AG10803 (cell line): Measurements from ENCODE around the gene ULK1.

Experiments used
- DNase-seq: peaks from one replicate; pipeline ENCODE4 v3.0.0; 2010; ENCODE audit warnings: low read depth
- H3K4me3 ChIP-seq: 2 replicates; pipeline ENCODE4 v1.5.1; 2011; ENCODE audit warnings: mild to moderate bottlenecking, low read length, control low read depth
- TF ChIP-seq, protein P1 (sequence below): conservative IDR thresholded peaks from 2 replicates; pipeline ENCODE4 v1.5.1; 2011; ENCODE audit warnings: mild to moderate bottlenecking, low read length, control low read depth, inconsistent platforms

Gene ULK1

DNA sequence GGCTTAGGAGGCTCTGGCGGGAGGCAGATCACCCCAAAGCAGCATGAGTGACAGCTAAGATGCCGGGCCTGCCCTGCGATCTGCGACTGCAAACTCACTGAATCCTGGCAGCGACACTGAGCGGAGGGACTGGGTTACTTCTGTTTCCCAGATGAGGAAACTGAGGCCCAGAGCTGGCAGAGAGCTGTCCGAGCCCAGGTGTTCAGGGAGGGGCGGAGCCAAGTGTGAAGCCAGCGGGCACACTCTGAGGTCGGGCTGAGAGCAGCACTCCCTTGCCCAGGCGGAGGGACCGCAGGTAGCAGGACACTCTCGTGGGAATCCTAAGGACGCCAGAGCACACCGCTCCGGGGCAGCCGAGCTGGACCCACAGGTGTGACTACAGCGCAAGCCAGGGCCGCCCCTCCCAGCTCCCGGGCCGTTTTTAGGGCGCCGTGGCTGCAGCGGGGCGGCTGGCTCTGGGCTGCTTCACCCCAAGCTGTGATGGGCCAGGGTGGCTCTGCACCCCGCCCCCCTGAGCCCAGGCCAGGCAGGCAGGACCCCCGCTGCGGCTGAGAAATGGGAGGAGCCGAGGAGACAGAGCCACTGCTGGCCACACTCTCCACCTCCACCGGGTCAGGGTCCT is 38.8 kb upstream of the ULK1 start:
- DNase-seq, result no peak
- H3K4me3 ChIP-seq, result no peak overlapping the region
- TF ChIP-seq, protein P1, sequence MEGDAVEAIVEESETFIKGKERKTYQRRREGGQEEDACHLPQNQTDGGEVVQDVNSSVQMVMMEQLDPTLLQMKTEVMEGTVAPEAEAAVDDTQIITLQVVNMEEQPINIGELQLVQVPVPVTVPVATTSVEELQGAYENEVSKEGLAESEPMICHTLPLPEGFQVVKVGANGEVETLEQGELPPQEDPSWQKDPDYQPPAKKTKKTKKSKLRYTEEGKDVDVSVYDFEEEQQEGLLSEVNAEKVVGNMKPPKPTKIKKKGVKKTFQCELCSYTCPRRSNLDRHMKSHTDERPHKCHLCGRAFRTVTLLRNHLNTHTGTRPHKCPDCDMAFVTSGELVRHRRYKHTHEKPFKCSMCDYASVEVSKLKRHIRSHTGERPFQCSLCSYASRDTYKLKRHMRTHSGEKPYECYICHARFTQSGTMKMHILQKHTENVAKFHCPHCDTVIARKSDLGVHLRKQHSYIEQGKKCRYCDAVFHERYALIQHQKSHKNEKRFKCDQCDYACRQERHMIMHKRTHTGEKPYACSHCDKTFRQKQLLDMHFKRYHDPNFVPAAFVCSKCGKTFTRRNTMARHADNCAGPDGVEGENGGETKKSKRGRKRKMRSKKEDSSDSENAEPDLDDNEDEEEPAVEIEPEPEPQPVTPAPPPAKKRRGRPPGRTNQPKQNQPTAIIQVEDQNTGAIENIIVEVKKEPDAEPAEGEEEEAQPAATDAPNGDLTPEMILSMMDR, result no peak

DNA sequence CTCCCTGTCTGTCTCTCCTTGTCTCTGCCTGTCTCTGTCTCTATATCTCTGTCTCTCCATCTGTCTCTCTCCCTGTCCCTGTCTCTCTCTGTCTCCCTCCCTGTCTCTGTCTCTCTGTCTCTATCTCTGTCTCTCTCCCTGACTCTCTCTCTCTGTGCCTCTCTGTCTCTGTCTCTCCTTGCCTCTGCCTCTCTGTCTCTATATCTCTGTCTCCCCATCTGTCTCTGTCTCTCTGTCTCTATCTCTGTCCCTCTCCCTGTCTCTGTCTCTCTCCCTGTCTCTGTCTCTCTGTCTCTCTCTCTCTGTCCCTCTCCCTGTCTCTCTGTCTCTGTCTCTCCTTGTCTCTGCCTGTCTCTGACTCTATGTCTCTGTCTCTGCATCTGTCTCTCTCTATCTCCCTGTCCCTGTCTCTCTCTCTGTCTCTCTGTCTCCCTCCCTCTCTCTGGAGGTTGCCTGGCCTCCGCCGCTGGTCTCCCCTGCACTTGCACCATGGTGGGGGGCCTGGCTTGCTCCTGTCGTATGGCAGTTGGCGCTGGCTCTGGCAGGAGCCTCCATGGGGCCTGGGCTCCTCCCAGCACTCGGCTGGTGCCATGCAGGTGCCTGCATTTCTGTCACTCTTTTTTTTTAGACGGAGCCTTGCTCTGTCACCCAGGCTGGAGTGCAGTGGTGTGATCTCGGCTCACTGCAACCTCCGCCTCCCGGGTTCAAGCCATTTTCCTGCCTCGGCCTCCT is 37.9 kb upstream of the ULK1 start:
- DNase-seq, result no peak
- TF ChIP-seq, protein P1, result no peak
- no peak overlapping the region for H3K4me3 ChIP-seq

DNA sequence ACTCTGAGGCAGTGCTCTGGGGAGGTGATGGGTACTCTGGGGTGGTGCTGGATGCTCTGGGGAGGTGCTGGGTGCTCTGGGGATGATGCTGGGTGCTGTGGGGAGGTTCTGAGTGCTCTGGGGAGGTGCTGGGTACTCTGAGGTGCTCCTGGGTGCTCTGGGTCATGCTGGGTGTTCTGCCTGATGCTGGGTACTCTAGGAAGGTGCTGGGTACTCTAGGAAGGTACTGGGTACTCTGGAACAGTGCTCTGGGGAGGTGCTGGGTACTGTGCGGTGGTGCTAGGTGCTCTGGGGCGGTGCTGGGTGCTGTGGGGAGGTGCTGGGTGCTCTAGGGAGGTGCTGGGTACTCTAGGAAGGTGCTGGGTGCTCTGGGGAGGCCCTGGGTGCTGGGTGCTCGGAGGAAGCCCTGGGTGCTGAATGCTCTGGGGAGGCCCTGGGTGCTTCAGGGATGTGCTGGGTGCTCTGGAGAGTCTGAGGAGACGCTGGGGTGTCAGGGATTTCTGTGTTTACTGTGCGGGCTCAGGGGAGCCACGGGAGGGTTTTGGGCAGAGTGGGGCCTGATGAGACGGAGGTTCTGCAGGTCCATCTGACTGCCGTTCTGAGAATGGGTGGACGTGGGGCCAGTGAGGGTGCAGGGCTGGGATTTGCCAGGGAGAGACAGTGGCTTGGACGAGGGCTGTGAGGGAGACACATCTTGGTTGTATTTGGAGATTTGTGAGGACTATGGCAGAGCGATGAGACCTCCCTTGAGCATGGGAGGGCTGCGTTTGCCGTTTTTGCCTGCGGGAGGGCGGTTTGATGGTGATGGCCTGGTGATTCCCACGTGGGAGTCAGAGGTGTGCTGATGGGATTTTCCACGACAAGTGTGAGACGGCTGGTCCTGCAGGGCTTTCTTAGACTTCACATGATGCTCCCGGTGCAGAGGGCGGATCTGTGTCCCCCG is 36.2 kb upstream of the ULK1 start:
- TF ChIP-seq, protein P1, result no peak
- H3K4me3 ChIP-seq, result no peak overlapping the region
- no peak for DNase-seq

DNA sequence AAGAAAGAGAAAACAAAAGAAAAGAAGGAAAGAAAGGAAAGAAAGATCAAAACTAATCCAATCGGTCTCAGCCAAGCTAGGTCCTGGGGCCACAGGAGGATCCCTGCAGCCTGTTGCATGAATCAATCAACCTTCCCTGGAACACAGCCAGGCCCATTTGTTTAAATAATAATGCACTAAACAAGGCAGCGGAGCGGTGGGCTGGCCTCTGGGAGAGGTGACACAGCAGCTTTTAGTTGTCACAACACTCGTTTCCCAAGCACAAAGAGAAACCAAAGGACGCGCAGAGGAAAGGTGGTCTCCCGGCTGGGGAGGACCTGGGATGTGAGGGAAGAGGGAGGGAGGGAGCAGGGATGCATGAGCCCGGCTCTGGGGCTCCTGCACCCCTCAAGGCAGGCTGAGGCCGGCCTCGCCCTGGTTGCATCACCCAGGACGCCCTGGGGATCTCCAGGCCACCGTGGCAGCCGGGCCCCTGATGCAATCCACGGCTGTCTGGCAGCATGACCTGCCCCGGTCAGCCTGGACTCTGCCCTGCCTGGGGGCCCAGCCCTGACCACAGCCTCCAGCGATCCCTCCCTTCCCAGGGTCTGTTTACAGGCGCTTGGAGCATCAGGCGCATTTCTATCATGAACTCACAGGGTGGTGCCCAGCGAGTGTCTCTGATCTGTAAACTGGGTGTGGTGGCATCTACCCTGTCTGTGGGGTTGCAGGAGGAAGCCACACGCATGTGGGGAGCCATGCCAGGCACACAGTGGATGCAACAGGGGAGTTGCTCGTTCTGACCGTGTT is 33.8 kb upstream of the ULK1 start:
- DNase-seq, result peak; percentile 86
- H3K4me3 ChIP-seq, result peak overlapping the region; percentile 26
- TF ChIP-seq, protein P1, result no peak

DNA sequence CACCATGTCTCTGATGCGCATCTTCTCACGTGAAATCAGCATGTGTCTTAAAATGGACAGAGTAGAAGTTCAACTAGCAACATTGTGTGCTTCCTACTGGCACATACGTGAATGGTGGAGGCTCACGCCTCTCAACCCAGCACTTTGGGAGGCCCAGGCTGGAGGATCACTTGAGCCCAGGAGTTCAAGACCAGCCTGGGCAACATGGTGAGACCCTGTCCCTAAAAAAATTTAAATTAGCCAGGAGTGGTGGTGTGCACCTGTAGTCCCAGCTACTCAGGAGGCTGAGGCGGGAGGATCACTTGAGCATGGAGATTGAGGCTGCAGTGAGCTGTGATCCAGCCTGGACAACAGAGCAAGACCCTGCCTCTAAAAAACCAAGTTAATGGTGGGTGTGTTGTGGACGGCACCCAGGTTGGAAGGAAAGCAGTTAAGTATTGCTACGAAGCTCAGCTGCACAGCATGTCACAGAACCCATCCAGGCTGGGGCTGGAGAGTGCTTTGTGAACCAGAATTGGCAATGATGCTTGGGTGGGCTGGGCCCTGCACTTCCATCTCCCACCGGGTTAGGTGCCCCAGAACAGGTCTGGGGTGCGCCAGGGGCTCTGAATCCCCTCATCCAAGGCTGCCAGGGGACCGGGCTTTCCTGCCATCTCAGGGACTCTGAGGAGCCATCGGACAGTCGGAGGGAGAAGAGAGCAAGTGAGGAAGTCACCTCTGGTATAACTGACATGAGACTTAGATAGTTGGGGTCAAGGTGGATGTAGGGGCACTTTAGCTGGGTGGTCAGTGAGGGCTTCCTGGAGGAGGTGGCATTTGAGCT is 33.0 kb upstream of the ULK1 start:
- TF ChIP-seq, protein P1, result no peak
- no peak for DNase-seq
- no peak overlapping the region for H3K4me3 ChIP-seq

DNA sequence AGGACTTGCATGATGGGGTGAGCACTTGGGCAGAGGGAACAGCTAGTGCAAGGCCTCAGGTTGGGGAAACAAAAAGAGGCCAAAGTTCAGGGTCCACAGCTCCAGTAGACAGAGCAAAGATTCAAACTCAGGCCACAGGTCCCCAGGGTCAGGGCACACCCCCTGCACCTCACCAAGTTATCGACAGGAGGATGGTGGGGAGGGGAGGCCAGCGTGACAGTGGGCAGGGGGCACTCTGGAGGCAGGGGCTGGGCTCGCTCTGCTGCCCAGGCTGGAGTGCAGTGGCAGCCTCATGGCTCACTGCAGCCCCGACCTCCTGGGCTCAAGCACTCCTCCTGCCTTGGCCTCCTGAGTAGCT is 32.4 kb upstream of the ULK1 start:
- TF ChIP-seq, protein P1, result no peak
- DNase-seq, result no peak
- H3K4me3 ChIP-seq, result no peak overlapping the region
